NCI-H1436 (cell line): ENCODE data around the gene CCDC85A.

ENCODE experiments used
- DNase-seq: peaks from one replicate; lab custom pipeline; 2025; lab: John Stamatoyannopoulos, UW

Gene CCDC85A

GRCh38 chr2:56192664-56193305 lies 9.0 kb downstream of the CCDC85A start:
- no peak for DNase-seq

- no peak for DNase-seq
These were observed 11.8 kb downstream of the CCDC85A start for GRCh38 chr2:56195563-56195962.

GRCh38 chr2:56197816-56198215 lies 14.0 kb downstream of the CCDC85A start:
- no peak for DNase-seq

GRCh38 chr2:56198936-56199335 lies 15.1 kb downstream of the CCDC85A start:
- no peak for DNase-seq

GRCh38 chr2:56199492-56199891 lies 15.7 kb downstream of the CCDC85A start:
- no peak for DNase-seq

GRCh38 chr2:56202381-56203121 lies 18.8 kb downstream of the CCDC85A start:
- no peak for DNase-seq

- DNase-seq = no peak
These were observed 20.8 kb downstream of the CCDC85A start for GRCh38 chr2:56204556-56204955.

GRCh38 chr2:56206250-56206649 lies 22.5 kb downstream of the CCDC85A start:
- DNase-seq = no peak

- DNase-seq = no peak
These were observed 24.0 kb downstream of the CCDC85A start for GRCh38 chr2:56207760-56208159.

- no peak for DNase-seq
These were observed 24.6 kb downstream of the CCDC85A start for GRCh38 chr2:56208380-56208779.

- no peak for DNase-seq
These were observed 25.9 kb downstream of the CCDC85A start for GRCh38 chr2:56209701-56210100.

GRCh38 chr2:56210291-56210690 lies 26.5 kb downstream of the CCDC85A start:
- no peak for DNase-seq

GRCh38 chr2:56211048-56211447 lies 27.3 kb downstream of the CCDC85A start:
- no peak for DNase-seq

GRCh38 chr2:56215911-56216310 lies 32.1 kb downstream of the CCDC85A start:
- no peak for DNase-seq

- no peak for DNase-seq
These were observed 33.3 kb downstream of the CCDC85A start for GRCh38 chr2:56217106-56217505.

GRCh38 chr2:56222481-56222880 lies 38.7 kb downstream of the CCDC85A start:
- no peak for DNase-seq

GRCh38 chr2:56224316-56224715 lies 40.5 kb downstream of the CCDC85A start:
- DNase-seq = no peak

GRCh38 chr2:56227811-56228210 lies 44.0 kb downstream of the CCDC85A start:
- DNase-seq = no peak

- DNase-seq = no peak
These were observed 45.7 kb downstream of the CCDC85A start for GRCh38 chr2:56229397-56230060.

GRCh38 chr2:56230156-56230555 lies 46.4 kb downstream of the CCDC85A start:
- DNase-seq = no peak

GRCh38 chr2:56231361-56231760 lies 47.6 kb downstream of the CCDC85A start:
- DNase-seq = no peak

GRCh38 chr2:56232912-56233311 lies 49.1 kb downstream of the CCDC85A start:
- DNase-seq = no peak

GRCh38 chr2:56234241-56234640 lies 50.5 kb downstream of the CCDC85A start:
- no peak for DNase-seq
